ENCODE results near the gene AGTPBP1.

- TF ChIP-seq CTCF (IDR thresholded peaks at IDR 0.05) (no peak), EZH2phosphoT487 (IDR thresholded peaks at IDR 0.05) (no peak)
These were observed 236.1 kb downstream of the AGTPBP1 start for GRCh38 chr9:85505612-85506011.

Measured in neural progenitor cell (in vitro differentiated cells).